GM18868 (cell line): Measurements from ENCODE around the gene SERPINE2.

Source experiments
- ATAC-seq: cut with Tn5 transposase; IDR thresholded peaks from one replicate; pipeline ENCODE4 v1.9.1; 2021; ENCODE audit warnings: mild to moderate bottlenecking, moderate library complexity; ENCODE audit not compliant: unreplicated experiment

Gene SERPINE2

DNA sequence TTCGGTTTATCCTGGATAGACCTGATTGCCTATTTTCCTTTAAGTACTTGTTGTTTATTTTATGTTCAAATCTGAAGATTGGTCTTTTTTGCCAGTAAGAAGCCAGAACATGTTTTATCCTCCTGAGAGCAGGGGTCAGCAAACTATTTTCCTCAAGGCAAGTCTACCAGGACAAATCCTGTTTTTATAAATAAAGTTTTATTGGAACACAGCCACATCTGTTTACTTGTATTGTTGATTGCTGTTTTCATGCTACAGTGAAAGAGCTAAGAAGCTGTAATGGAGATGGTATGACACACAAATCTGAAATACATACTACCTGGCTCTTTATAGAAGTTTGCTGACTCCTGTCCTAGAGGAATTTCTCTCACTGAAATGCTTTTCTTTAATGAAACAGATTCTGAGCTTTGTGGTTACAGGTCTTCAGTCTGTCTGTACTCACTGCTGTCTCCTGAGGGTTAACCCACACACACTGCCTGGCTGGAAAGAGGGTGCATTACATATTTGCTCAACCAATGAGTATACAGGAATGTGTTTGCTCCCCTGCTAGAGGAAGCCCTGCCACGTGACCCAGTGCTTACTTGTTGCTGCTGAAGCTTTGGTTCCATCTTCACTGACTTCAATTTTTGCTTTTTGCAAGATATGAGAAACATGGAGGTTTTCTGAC is 59.2 kb downstream of the SERPINE2 start:
- no peak for ATAC-seq

DNA sequence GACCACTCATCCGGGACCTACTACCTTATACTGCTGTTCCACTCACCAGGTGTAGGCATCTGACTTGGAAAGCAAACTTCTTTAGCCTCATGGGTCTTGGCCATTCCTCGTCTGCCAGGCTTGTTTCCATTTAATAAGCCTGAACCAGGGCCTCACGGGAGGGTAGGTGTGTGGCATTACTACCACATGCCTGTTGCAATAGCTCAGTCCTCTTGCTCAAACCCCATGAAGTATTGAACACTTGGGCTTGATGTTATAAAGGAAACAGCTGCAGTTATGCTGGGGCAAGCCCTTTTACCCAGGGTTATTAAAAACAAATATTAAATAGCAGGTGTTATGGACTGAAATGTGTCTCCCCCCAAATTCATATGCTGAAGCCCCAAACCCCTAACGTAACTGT is 60.6 kb downstream of the SERPINE2 start:
- ATAC-seq: no peak

DNA sequence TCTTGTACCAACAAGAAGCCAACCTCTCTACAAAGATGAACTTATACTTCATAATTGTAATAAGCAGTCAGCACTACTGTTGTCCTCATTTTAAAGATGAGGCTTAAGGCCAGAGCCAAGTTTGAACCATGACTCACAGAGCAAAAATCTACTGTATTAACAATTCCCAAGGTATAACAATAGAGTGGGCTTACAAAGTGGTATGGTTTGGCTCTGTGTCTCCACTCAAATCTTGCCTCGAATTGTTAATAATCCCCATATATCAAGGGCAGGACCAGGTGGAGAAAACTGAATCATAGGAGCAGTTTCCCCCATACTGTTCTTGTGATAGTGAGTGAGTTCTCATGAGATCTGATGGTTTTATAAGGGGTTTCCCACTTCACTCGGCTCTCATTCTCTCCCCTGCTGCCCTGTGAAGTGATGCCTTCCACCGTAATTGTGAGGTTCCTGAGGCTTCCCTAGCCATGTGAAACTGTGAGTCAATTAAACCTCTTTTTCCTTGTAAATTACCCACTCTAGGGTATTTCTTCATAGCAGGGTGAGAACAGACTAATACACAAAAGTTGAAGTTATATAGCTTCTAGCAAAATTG is 62.4 kb downstream of the SERPINE2 start:
- no peak for ATAC-seq

DNA sequence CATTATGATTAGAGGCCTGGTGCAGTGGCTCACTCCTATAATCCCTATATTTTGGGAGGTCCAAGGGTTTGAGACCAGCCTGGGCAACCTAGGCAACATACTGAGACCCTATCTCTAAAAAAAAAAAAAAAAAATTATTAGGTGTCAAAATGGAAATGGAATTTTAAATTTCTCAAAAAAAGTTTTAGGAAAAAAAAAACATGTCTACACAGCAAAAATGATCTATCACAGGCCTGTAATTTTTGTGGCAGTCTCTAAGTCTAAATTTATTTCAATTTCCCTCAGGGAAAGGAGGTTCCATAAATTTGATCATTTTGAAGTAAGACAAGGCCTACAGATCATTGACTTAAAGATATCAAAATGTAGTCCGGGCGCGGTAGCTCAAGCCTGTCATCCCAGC is 65.5 kb downstream of the SERPINE2 start:
- ATAC-seq: no peak

- ATAC-seq: no peak
Measured at GRCh38 chr2:223972656-223973102, 66.4 kb downstream of the SERPINE2 start.

DNA sequence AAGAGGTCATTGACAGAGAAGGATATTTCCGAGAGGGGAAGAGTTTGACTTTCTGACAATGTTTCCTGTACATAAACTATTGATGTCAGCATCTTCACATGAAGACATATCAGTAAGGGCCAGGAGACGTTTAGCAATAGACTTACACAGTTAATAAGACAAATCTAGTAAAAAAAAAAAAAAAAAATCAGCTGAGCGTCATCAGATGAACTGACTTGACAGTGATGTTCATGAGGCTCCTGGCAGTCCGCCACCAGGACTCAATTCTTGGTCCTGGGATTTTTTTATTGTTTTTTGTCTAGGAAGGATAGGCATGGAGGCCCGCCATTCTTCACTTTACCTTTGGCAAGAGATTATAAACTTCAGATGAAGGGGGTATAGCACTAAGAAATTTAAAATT is 67.4 kb downstream of the SERPINE2 start:
- no peak for ATAC-seq

- peak; percentile 83 for ATAC-seq
Measured at GRCh38 chr2:223970343-223971128, 68.5 kb downstream of the SERPINE2 start.

DNA sequence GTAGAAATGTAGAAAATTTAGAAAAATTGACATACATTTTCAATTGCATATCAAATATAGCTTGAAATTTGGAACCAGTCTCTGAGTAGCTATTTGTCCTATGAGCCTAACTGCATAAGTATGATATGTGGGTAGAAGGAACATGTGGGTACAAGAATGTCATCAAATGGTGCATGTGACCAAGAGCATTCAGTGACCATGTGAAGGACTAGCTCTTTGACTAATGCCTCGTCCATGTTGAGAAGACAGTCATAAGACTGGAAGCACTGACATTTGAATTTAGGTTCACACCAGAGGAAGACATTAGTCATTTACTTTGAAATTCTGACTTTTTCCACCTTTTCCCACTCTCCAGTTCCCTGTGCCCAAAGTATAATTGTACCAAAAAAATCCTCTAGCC is 69.2 kb downstream of the SERPINE2 start:
- peak; percentile 14 for ATAC-seq

DNA sequence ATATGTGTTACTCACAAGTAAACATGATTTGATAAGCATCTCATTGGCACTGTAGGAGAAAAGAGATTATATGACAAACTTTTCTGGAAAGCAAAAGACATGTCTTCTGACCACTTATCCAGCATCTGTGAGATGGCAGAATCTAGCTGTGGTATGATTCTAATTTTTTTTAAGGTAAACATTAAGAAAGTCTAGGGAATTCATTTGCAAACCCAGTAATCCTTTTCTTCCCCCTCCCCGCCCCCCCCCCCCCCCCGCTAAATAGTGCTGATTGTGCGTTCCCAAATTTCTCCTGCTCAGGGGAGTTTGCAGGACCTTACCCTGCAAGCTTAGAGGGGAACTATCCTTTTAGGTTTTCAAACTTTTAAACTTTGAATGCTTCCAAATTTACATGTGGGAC is 69.8 kb downstream of the SERPINE2 start:
- no peak for ATAC-seq

DNA sequence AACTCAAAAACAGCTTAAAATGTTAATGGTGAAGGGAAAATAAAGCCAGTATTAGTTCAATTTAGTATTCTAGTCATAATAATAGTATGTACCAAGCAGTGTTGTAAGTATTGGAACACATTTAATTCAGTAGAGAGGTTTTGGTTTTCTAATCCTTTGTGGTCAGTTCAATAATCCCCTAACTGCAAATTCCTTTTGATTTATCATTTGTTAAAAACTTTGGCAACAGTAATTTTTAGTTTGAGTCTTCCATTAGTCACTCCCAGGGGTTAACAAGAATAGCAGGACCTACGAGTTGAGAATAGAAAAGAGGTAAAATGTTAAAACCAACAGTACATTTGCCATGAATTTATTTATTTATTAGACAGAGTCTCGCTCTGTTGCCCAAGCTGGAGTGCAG is 71.1 kb downstream of the SERPINE2 start:
- ATAC-seq: no peak

- no peak for ATAC-seq
Measured at GRCh38 chr2:223959688-223960087, 79.4 kb downstream of the SERPINE2 start.

DNA sequence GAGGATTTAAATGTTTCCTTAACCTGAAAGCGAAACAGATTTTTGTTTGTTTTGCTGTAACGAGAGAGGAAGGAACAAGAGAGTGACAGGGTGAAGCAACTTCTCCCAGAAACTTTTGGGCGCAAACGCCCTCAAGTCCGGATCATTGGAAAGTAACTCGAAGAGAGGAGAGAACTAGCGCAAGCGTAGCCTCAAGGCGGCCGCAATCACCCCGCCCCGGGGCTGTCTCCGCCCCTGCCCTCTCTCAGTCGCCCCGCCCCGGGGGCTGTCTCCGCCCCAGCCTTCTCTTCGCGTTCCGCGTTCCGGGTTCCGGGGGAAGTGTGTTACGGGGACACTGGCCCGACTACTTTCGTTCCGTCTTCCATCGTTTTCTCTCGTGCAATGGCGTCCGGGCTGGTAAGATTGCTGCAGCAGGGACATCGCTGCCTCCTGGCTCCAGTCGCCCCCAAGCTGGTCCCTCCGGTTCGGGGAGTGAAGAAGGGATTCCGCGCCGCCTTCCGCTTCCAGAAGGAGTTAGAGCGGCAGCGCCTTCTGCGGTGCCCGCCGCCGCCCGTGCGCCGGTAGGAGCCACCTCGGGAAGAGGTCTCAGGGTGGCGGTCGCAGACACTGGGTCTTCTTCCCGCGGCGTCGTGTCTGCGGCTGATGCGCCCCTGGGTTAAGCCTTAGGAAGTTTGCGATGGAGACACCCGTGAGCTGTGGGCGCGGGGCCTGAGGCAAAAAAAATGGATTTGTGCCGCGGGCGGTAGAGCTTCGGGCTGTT is 81.8 kb downstream of the SERPINE2 start, which contains the start of gene MRPL44:
Gene MRPL44, plus strand, starts transcription at position 372 of the 760 bp plus-strand sequence. Its CDS starts 10 bp downstream, at position 382.
- peak; percentile 97 for ATAC-seq

- peak; percentile 29 for ATAC-seq
Measured at GRCh38 chr2:223956300-223956699, 82.8 kb downstream of the SERPINE2 start.

DNA sequence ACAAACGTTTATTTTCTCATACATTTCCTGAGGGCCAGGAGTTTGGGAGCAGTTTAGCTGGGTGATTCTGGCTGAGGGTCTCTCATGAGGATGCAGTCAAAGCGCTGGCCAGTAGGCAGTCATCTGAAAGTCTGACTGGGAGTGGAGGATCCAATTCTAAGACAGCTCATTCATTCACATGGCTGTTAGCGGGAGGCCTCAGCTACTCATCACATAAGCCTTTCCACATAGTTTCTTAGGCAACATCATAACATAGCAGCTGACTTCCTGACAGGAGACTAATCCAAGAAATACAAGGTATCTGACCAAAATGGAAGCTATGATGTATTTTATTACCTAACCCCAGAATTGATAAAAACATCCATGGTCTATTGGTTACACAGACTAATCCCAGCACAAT is 84.7 kb downstream of the SERPINE2 start:
- no peak for ATAC-seq

GRCh38 chr2:223952280-223952968 is 86.7 kb downstream of the SERPINE2 start:
- peak; percentile 37 for ATAC-seq

GRCh38 chr2:223950448-223951347 is 88.4 kb downstream of the SERPINE2 start:
- ATAC-seq: no peak

DNA sequence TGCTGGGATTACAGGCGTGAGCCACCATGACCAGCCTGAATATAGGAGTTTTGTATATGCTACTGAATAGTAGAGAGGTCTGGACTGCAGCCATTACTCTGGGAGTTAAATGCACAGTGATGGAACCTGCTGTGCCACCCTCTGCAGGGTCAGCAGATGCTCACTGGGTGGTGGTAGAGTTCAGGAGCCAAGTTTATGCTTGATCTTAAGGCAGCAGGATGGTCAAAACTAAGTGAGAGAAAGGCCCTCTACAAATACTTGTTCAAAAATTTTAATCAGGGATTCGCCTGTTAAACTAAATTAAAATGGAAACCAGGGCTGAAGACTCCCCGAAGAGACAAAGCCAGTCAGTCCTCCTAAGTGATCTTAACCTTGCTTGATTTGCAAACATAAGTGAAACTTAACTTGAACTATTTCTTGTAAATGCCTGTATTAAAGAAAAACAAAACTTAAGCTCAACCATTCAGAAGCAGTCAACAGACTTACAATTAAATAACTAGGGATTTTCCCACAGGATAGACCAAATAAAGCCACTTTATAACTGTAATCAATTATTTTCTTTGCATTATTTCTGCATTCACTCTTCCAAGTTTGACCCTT is 89.7 kb downstream of the SERPINE2 start:
- no peak for ATAC-seq

GRCh38 chr2:223947711-223948205 is 91.3 kb downstream of the SERPINE2 start:
- ATAC-seq: no peak

- ATAC-seq: no peak
Measured at GRCh38 chr2:223945755-223946154, 93.3 kb downstream of the SERPINE2 start.
